KMS-11 (cell line): ENCODE results near the gene MISFA.
A peak's percentile ranks its signal among the peaks of the same experiment; 100 is the strongest.
"Not testable (repeated sequence)": the region's sequence is repeated elsewhere in the genome, so short reads cannot be mapped to it uniquely, and the experiment has no call there.

Source experiments
- H2AFZ ChIP-seq: fragments of 200-600 bp; sonication (generic); 2 replicates; pipeline ENCODE4 v1.6.1; 2016; ENCODE audit warnings: antibody characterized with exemption, mixed run types, low read depth
- H3K27ac ChIP-seq: fragments of 200-600 bp; sonication (generic); 2 replicates; pipeline ENCODE4 v1.6.1; 2016; ENCODE audit warnings: mild to moderate bottlenecking, mixed run types
- H3K27me3 ChIP-seq: fragments of 200-600 bp; sonication (generic); 2 replicates; pipeline ENCODE4 v1.6.1; 2017; ENCODE audit warnings: mild to moderate bottlenecking, low read depth, mixed run types, moderate library complexity; ENCODE audit not compliant: insufficient read depth
- H3K36me3 ChIP-seq: fragments of 200-600 bp; sonication (generic); 2 replicates; pipeline ENCODE4 v1.6.1; 2017; ENCODE audit warnings: mild to moderate bottlenecking, mixed run types; ENCODE audit not compliant: insufficient read depth
- H3K4me1 ChIP-seq: fragments of 200-600 bp; sonication (generic); 2 replicates; pipeline ENCODE4 v1.6.1; 2016; ENCODE audit warnings: mild to moderate bottlenecking, low read depth, mixed run types; ENCODE audit not compliant: poor library complexity, severe bottlenecking
- H3K4me2 ChIP-seq: fragments of 200-600 bp; sonication (generic); 2 replicates; pipeline ENCODE4 v1.7.0; 2016; ENCODE audit warnings: mild to moderate bottlenecking, mixed run types
- H3K4me3 ChIP-seq: fragments of 200-600 bp; sonication (generic); IDR thresholded peaks from 2 replicates; pipeline ENCODE4 v1.6.1; 2017; ENCODE audit warnings: low read depth, low read length, mixed read lengths; ENCODE audit not compliant: insufficient read depth
- H3K79me2 ChIP-seq: fragments of 200-600 bp; sonication (generic); 2 replicates; pipeline ENCODE4 v1.6.1; 2016; ENCODE audit warnings: low read depth, mixed run types; ENCODE audit not compliant: insufficient read depth
- H3K9ac ChIP-seq: fragments of 200-600 bp; sonication (generic); 2 replicates; pipeline ENCODE4 v1.6.1; 2016; ENCODE audit warnings: mild to moderate bottlenecking, mixed run types
- H4K20me1 ChIP-seq: fragments of 200-600 bp; sonication (generic); 2 replicates; pipeline ENCODE4 v1.6.1; 2016; ENCODE audit warnings: mild to moderate bottlenecking, mixed run types; ENCODE audit not compliant: insufficient read depth
- TF ChIP-seq, protein P1 (sequence below): fragments of 200-600 bp; sonication (generic); conservative IDR thresholded peaks from 2 replicates; pipeline ENCODE4 v1.6.1; 2017; ENCODE audit warnings: low read depth, mild to moderate bottlenecking, antibody characterized with exemption, low read length, moderate library complexity, mixed read lengths

The MISFA gene

DNA sequence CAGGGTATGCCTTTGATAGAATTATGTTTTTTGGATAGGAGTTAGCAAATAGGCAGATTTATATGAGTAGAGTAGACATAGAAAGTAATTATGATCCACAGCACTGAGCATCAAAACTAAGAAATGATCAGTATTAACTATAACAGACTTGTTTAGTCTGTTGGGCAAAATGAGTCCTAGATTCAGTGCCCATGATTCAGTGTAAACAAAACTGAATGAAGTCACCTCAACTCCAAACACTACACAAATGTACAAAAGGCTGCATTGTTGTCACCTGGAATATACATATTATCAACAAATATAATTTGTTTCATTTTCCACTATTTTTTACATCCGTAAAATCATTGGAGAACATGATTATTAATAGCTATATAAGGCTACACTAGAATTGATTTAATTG is 17.8 kb upstream of the MISFA start:
- no peaks in the 10 kb centered on the region for H3K27me3 ChIP-seq
- H3K27ac ChIP-seq: no peak overlapping the region
- H2AFZ ChIP-seq: no peak overlapping the region
- no peak overlapping the region for H3K9ac ChIP-seq
- H3K79me2 ChIP-seq: peaks cover 8% of the 10 kb centered on the region; the same call in 1 of the 2 replicates
- H4K20me1 ChIP-seq: no peaks in the 10 kb centered on the region
- no peak overlapping the region for H3K4me3 ChIP-seq
- no peak overlapping the region for H3K4me2 ChIP-seq
- no peaks in the 10 kb centered on the region for H3K36me3 ChIP-seq
- TF ChIP-seq, protein P1, sequence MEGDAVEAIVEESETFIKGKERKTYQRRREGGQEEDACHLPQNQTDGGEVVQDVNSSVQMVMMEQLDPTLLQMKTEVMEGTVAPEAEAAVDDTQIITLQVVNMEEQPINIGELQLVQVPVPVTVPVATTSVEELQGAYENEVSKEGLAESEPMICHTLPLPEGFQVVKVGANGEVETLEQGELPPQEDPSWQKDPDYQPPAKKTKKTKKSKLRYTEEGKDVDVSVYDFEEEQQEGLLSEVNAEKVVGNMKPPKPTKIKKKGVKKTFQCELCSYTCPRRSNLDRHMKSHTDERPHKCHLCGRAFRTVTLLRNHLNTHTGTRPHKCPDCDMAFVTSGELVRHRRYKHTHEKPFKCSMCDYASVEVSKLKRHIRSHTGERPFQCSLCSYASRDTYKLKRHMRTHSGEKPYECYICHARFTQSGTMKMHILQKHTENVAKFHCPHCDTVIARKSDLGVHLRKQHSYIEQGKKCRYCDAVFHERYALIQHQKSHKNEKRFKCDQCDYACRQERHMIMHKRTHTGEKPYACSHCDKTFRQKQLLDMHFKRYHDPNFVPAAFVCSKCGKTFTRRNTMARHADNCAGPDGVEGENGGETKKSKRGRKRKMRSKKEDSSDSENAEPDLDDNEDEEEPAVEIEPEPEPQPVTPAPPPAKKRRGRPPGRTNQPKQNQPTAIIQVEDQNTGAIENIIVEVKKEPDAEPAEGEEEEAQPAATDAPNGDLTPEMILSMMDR: no peak
- H3K4me1 ChIP-seq: peaks cover 34% of the 10 kb centered on the region

DNA sequence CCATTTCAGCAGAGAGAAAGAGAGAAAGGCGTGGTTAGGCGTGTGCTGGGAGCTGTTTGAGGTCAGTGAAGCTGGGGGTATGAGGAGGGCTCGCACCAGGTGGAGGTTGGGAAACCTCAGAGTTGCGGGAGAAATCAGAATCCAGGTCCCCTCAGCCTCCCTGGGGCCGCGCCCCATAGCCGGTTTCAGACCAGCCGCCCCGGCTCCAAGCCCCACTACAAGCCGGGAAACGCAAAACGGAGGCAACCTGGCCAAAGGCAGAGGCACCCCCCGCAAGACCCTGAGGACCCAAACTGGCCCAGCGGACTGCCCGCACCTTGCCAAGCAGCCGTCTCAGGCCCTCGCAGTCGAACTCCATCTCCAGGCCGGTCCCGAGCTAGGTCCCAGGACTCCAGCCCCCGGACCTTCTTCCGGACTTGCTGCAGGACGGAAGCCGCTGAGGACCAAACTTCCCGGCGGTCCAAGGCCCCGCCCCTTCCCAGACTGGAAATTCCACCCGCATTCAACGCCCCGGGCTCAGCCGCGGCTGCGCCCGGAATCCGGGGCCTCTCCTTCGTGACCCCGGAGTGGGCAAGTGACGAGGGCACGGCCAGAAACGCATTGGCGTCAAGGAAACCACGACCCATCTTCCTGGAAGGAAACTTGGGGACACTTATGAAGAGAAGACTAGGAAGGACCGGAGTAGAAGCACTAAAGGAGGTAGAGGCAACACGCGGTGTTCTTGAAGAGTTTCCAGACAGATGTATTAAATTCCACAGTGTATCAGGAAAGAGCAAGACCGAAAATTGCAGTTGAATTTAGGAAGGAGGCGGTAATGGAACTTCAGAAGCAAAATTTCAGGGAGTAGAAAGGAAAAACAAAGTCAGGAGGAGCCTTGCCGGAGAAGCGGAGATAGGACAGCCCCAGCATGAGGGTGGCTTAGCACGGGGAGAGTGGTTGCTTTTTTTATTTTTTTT is 11.0 kb upstream of the MISFA start, which contains the start of gene UEVLD:
Gene UEVLD, minus strand, starts transcription at position 438 of the 956 bp plus-strand sequence. Its CDS starts 80 bp downstream, at position 358.
- Histone ChIP-seq H3K79me2 (peaks cover 29% of the 10 kb centered on the region; the same call in 1 of the 2 replicates), H3K4me3 (no peak within 1 kb of the TSS), H3K27ac (peak within 1 kb of the TSS; percentile 40), H2AFZ (peak within 1 kb of the TSS; percentile 86), H3K4me2 (peak within 1 kb of the TSS; percentile 90), H3K4me1 (peaks cover 40% of the 10 kb centered on the region), H3K36me3 (no peaks in the 10 kb centered on the region), H3K9ac (peak within 1 kb of the TSS; percentile 52), H4K20me1 (no peaks in the 10 kb centered on the region), H3K27me3 (no peaks in the 10 kb centered on the region)
- TF ChIP-seq, protein P1: no peak

DNA sequence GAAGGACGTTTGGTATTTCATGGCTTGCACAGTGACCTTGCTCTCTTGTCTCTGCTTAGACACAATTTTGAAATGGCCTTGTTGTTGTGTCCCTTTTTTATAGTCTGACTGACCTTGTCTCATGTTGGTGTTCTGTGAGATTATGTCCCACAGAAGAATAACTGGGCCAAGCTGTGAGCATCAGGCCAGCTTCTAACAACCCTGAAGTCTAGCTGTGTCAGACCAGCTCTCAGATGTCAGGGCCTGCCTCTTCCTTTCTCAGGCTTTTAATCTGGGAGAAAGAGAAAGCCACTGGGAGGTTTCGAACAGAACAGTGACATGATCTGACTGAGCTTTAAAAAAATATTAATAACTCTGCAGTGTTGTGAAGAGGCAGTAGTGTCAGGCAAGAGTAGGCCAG is 9.0 kb upstream of the MISFA start:
- no peaks in the 10 kb centered on the region for H3K36me3 ChIP-seq
- H3K27ac ChIP-seq: peak overlapping the region; percentile 12; the same call in 1 of the 2 replicates
- H3K4me2 ChIP-seq: peak overlapping the region; percentile 90; the same call in 1 of the 2 replicates
- no peak overlapping the region for H3K4me3 ChIP-seq
- no peaks in the 10 kb centered on the region for H3K27me3 ChIP-seq
- TF ChIP-seq, protein P1: no peak
- H3K4me1 ChIP-seq: peaks cover 37% of the 10 kb centered on the region
- H3K9ac ChIP-seq: no peak overlapping the region
- H3K79me2 ChIP-seq: peaks cover 29% of the 10 kb centered on the region; the same call in 1 of the 2 replicates
- H4K20me1 ChIP-seq: no peaks in the 10 kb centered on the region
- H2AFZ ChIP-seq: no peak overlapping the region

DNA sequence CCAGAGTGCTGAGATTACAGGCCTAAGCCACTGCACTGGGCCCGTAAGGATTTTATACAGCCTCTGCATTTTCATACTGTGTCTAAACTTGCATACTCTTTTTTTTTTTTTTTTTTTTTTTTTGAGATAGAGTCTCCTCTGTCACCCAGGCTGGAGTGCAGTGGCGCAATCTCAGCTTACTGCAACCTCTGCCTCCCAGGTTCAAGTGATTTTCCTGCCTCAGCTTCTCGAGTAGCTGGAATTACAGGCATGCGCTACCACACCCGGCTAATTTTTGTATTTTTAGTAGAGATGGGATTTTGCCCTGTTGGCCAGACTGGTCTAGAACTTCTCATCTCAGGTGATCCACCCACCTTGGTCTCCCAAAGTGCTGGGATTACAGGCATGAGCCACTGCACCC is 5.5 kb upstream of the MISFA start:
- not testable (repeated sequence) for H2AFZ ChIP-seq, H3K27me3 ChIP-seq, H3K79me2 ChIP-seq, H3K9ac ChIP-seq, H3K4me3 ChIP-seq, H4K20me1 ChIP-seq, H3K27ac ChIP-seq, H3K36me3 ChIP-seq, H3K4me2 ChIP-seq
- peaks cover 27% of the 10 kb centered on the region for H3K4me1 ChIP-seq
